ENCODE measurements around the gene CYP4F8.
"Not testable (repeated sequence)": the region's sequence is repeated elsewhere in the genome, so short reads cannot be mapped to it uniquely, and the experiment has no call there.

Gene CYP4F8

GRCh38 chr19:15595069-15595468, 19.9 kb upstream of the CYP4F8 start:
- CTCF ChIA-PET, result interaction anchor here (0.6 kb wide), 1 partner anchor 29 kb away, joined by 3 read pairs; no protein-coding TSS in a partner anchor
- DNase-seq (ENCODE audit: low spot score), result peak; percentile 19
- no peak overlapping the region for H3K27ac ChIP-seq
- POLR2A ChIA-PET (ENCODE audit: low non-redundant PET), result no interaction called here
- no peak for TF ChIP-seq CTCF (conservative IDR thresholded peaks at IDR 0.05; ENCODE audit: low read depth)

DNA sequence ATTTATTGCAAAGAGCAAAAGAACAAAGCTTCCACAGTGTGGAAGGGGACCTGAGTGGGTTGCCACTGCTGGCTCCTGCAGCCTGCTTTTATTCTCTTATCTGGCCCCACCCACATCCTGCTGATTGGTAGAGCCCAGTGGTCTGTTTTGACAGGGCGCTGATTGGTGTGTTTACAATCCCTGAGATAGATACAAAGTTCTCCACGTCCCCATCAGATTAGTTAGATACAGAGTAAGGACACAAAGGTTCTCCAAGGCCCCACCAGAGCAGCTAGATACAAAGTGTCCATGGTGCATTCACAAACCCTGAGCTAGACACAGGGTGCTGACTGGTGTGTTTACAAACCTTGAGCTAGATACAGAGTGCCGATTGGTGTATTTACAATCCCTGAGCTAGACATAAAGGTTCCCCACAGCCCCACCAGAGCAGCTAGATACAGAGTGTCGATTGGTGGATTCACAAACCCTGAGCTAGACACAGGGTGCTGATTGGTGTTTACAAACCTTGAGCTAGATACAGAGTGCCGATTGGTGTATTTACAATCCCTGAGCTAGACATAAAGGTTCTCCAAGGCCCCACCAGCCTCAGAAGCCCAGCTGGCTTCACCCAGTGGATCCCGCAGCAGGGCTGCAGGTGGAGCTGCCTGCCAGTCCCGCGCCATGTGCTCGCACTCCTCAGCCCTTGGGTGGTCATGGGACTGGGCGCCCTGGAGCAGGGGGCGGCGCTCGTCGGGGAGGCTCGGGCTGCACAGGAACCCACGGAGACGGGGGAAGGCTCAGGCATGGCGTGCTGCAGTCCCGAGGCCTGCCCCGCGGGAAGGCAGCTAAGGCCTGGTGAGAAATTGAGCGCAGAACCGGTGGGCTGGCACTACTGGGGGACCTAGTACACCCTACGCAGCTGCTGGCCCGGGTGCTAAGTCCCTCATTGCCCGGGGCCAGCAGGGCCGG, 6.8 kb upstream of the CYP4F8 start:
- CTCF ChIA-PET; DNase-seq (ENCODE audit: low spot score); H3K27ac ChIP-seq: not testable (repeated sequence)
- POLR2A ChIA-PET (ENCODE audit: low non-redundant PET), result interaction anchor here (0.6 kb wide), 1 partner anchor 225 kb away, joined by 6 read pairs; no protein-coding TSS in a partner anchor

DNA sequence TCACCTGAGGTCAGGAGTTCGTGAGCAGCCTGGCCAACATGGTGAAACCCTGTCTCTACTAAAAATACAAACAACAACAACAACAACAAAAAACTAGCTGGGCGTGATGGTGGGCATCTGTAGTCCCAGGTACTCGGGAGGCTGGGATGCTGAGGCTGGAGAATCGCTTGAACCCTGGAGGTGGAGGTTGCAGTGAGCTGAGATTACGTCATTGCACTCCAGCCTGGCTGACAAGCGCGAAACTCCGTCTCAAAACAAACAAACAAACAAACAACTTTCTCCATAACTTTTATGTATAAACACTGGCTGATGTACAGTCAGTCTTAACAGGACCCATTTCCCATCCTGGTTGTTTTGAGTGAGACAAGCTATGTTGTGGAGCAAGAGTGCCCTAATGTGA, 5.8 kb upstream of the CYP4F8 start:
- POLR2A ChIA-PET (ENCODE audit: low non-redundant PET), result no interaction called here
- CTCF ChIA-PET, result interaction anchor here (0.6 to 0.7 kb wide), 3 partner anchors 20 to 1633 kb away, joined by 3 read pairs; no protein-coding TSS in a partner anchor
- no peak for TF ChIP-seq CTCF (conservative IDR thresholded peaks at IDR 0.05; ENCODE audit: low read depth)
- DNase-seq (ENCODE audit: low spot score), result no peak
- H3K27ac ChIP-seq, result no peak overlapping the region

- ChIA-PET CTCF (no interaction called here), POLR2A (ENCODE audit: low non-redundant PET) (no interaction called here)
- no peak for TF ChIP-seq CTCF (conservative IDR thresholded peaks at IDR 0.05; ENCODE audit: low read depth)
- H3K27ac ChIP-seq, result no peak overlapping the region
- no peak for DNase-seq (ENCODE audit: low spot score)
Observed at GRCh38 chr19:15612342-15612741, 2.7 kb upstream of the CYP4F8 start.

- CTCF ChIA-PET, result no interaction called here
- no peak for TF ChIP-seq CTCF (conservative IDR thresholded peaks at IDR 0.05; ENCODE audit: low read depth)
- H3K27ac ChIP-seq, result no peak overlapping the region
- DNase-seq (ENCODE audit: low spot score), result no peak
- POLR2A ChIA-PET (ENCODE audit: low non-redundant PET), result no interaction called here
Observed at GRCh38 chr19:15613338-15613737, 1.7 kb upstream of the CYP4F8 start.

DNA sequence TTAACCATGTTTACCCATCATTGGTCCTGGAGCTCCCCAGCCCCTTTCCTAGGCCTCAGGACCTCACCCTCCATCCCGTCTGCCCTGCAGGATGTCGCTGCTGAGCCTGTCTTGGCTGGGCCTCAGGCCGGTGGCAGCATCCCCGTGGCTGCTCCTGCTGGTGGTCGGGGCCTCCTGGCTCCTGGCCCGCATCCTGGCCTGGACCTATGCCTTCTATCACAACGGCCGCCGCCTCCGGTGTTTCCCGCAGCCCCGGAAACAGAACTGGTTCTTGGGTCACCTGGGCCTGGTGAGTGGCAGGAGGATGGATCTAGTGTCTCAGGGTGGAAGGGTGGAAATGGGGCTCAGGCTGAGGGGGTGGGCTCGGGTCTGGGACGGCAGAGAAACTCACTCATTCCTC, 508 bp downstream of the CYP4F8 start:
- H3K27ac ChIP-seq, result no peak overlapping the region
- ChIA-PET CTCF (interaction anchor here (0.6 kb wide), 1 partner anchor 43 kb away, joined by 4 read pairs; no protein-coding TSS in a partner anchor), POLR2A (ENCODE audit: low non-redundant PET) (no interaction called here)
- no peak for DNase-seq (ENCODE audit: low spot score)
- no peak for TF ChIP-seq CTCF (conservative IDR thresholded peaks at IDR 0.05; ENCODE audit: low read depth)

DNA sequence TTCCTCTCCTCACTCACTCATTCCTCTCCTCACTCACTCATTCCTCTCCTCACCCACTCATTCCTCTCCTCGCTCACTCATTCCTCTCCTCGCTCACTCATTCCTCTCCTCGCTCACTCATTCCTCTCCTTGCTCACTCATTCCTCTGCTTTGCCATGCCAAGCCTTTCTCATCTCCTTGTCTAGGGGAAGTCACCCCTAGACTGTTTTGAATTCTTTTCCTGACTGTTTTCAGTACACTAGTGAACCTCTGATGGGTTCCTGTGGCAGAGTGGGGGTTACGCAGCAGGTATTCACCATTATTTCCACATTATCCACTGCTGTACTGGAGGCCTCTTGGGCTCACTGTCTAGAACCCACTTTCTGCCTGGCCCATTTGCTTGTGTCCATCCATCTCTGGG, 1.2 kb downstream of the CYP4F8 start:
- DNase-seq (ENCODE audit: low spot score), result no peak
- ChIA-PET POLR2A (ENCODE audit: low non-redundant PET) (no interaction called here), CTCF (no interaction called here)
- no peak overlapping the region for H3K27ac ChIP-seq
- no peak for TF ChIP-seq CTCF (conservative IDR thresholded peaks at IDR 0.05; ENCODE audit: low read depth)

Data from RWPE1 (cell line).